GM11168 (cell line): ENCODE data around the gene IGF2BP2.

Experiments used
- in situ Hi-C: fragments of 300-500 bp; cut with MboI; formaldehyde crosslinking; loops from one replicate; pipeline ENCODE4 v1.12.0; 2022; ENCODE audit warnings: low sequenced_read_pairs; ENCODE audit not compliant: unreplicated experiment

IGF2BP2 gene

DNA sequence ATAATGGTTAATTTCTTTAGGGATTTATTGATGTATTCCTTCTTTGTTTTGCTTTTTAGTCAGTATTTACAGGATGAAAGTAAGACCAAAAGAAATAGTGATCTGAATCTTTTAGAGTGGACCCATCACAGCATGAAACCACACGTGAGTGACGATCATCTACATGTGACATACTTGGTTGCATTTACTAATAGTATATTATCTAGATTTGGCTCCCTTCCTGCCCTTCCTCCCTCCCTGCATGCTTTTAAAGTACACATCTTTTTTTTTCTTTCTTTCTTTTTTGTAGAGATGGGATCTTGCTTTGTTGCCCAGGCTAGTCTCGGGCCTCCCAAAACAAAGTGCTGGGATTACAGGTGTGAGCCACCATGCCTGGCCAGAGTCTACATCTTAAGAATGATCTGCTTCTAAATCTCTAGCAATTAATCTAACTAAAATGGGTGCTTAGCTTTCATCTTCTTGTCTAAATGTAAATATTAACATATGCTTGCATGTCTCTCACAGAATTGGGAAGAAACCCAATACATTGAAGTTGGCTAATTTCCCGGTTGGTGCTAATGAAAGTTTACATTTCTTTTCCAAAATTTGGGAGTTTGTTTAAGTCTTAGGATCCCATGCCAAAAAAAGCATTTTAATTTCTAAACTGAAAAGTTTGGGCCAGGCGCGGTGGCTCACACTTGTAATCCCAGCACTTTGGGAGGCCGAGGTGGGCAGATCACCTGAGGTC lies 200.7 kb downstream of the IGF2BP2 start:
- in situ Hi-C loops = no loop called here

DNA sequence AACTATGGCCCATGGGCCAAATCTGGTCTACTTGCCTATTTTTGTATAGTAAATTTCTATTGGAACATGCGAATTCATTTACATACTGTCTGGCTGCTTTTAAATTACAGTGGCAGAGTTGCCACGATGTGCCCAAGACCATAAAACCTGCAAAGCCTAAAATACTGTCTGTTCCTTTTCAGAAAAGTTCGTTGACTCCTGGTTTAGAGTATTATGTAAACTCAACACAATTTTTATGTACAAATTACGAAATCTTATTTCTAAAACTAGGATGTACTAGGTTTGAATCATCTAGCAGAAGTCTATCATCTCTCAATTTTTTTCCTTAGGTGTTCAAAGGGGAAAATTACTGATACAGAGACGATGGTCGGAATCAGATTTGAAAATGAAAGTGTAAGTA lies 211.8 kb downstream of the IGF2BP2 start:
- in situ Hi-C loops = no loop called here

DNA sequence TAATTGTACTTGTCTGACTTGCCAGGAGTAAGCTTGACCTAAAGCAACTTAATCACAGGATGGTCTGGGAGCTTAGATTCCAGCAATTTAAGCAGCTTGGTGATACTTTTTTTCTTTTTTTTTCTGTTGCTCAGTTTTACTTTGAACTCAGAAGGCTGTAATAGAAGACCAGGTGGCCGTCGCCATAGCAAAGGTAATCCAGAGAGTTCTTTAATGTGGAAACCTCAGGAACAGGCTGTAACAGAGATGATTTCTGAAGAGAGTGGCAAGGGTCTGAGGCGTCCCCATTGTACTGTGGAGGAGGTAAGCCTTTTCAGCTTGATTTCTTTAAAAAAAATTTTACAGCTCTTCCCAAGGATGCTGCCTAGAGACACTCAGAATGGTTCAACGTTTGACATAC lies 218.6 kb downstream of the IGF2BP2 start:
- in situ Hi-C loops = no loop called here

DNA sequence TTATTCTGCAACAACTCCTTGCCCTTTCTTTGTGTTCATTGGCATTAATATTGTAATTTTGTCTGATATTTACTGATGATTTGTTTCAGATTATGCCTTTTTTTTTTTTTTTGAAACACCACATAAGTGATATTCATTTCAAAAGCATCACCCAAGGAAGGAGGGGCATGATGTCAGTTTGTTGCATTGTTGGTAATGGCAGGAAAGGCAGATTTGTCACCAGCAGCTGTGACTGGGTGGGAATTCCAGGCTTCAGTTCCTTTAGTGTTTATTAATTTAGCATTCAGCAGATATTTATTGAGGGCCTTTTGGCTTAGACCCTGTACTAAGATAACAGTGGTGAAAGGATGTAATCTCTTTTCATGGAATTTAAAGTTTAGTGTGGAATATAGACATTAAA lies 219.3 kb downstream of the IGF2BP2 start:
- in situ Hi-C loops = no loop called here

DNA sequence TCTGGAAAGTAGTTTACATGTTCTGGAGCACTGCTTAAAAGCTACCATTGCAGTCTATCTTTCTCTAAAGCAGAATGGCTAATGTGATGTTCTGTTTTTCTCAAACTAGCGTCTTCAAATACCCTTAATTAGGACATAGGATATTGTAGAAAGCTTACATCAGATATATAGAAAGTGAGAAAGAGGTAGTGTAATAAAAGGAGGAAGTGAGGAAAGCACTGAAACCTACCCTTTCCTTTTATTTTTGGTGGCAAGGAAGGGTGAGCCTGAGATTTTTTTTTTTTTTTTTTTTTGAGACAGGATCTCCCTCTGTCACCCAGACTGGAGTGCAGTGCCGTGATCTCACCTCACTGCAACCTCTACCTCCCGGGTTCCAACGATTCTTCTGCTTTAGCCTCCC lies 229.3 kb downstream of the IGF2BP2 start:
- in situ Hi-C loops = no loop called here

DNA sequence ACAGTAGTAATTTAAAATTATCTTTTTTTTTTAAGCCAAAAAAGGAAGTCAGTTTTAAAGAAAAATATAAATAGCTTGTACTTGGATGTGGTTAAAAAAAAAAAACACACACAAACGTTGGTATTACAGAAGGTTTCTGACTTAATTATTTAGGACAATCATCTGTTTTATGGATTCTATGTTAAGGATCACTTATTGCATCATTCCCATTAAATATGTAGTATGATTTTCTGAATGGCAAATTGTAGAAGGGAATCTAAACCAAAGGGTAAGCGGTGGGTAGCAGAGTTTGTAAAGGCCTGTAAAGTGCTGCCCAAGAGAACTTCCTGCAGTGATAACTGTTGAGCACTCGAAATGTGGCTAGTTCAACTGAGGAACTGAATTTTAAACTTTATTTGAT lies 230.8 kb downstream of the IGF2BP2 start:
- in situ Hi-C loops = no loop called here
